ENCODE data around the gene ST7. TPM values are rescaled to one million over a fixed set of nuclear protein-coding genes. Genes with fewer than 3 reads are reported as not detected.

ST7 gene
- total and polyA plus RNA-seq, 2 experiments from 2014 or later, result 9.9 to 18.3 TPM

GRCh38 chr7:117130262-117130661, 177.0 kb downstream of the ST7 start:
- DNase-seq (ENCODE audit: low spot score), result no peak
- Histone ChIP-seq H3K4me3 (no peak overlapping the region), H3K27me3 (ENCODE audit: insufficient read depth) (no peaks in the 10 kb centered on the region), H4K20me1 (replicated peaks; ENCODE audit: insufficient read depth) (no peaks in the 10 kb centered on the region), H3K4me2 (no peak overlapping the region), H2AFZ (no peak overlapping the region), H3K9me2 (ENCODE audit: insufficient read depth) (no peaks in the 10 kb centered on the region), H3K4me1 (ENCODE audit: insufficient read depth) (peaks cover 20% of the 10 kb centered on the region), H3K36me3 (ENCODE audit: insufficient read depth) (no peaks in the 10 kb centered on the region), H3K27ac (ENCODE audit: low read depth) (no peak overlapping the region), H3K79me2 (replicated peaks; ENCODE audit: insufficient read depth) (no peaks in the 10 kb centered on the region), H3F3A (replicated peaks; ENCODE audit: low read depth) (no peaks in the 10 kb centered on the region)
- TF ChIP-seq NANOG (IDR thresholded peaks at IDR 0.05; ENCODE audit: borderline replicate concordance), result no peak
- TF ChIP-seq EZH2phosphoT487 (IDR thresholded peaks at IDR 0.05; ENCODE audit: unreplicated experiment), result no peak
- TF ChIP-seq EZH2 (IDR thresholded peaks at IDR 0.05; ENCODE audit: low read depth, unreplicated experiment), result no peak
- no peak for TF ChIP-seq ZNF462 (CRISPR knock-in tag; IDR thresholded peaks at IDR 0.05)
- no peak for TF ChIP-seq REST (IDR thresholded peaks at IDR 0.05; ENCODE audit: unreplicated experiment)
- no peak for TF ChIP-seq JUNB (IDR thresholded peaks at IDR 0.05; ENCODE audit: unreplicated experiment)
- TF ChIP-seq CTCF (conservative IDR thresholded peaks at IDR 0.05; ENCODE audit: low read depth in 2 of 2), result no peak
- TF ChIP-seq STAT1 (IDR thresholded peaks at IDR 0.05; ENCODE audit: unreplicated experiment), result no peak
- no peak for TF ChIP-seq CREB1 (CRISPR knock-in tag; IDR thresholded peaks at IDR 0.05; ENCODE audit: low read depth)
- TF ChIP-seq ETS1 (IDR thresholded peaks at IDR 0.05), result no peak
- no peak for TF ChIP-seq ZNF114 (CRISPR knock-in tag; IDR thresholded peaks at IDR 0.05)
- TF ChIP-seq ZNF331 (CRISPR knock-in tag; IDR thresholded peaks at IDR 0.05; ENCODE audit: low read depth), result no peak
- no peak for TF ChIP-seq POLR2AphosphoS5 (IDR thresholded peaks at IDR 0.05; ENCODE audit: low read depth)
- peaks cover 23% of the 10 kb centered on the region for H3K4me1 Mint-ChIP-seq
- ATAC-seq, result no peak
- no peaks in the 10 kb centered on the region for H3K9me3 Mint-ChIP-seq
- peaks cover 5% of the 10 kb centered on the region; the same call in 2 of the 3 replicates for H3K36me3 Mint-ChIP-seq (ENCODE audit: low read depth)
- H3K27ac Mint-ChIP-seq, result peak overlapping the region; percentile 66; the same call in 1 of the 2 replicates
- H3K27me3 Mint-ChIP-seq (ENCODE audit: insufficient read depth, low read depth, poor library complexity), result no peaks in the 10 kb centered on the region
- H3K4me3 Mint-ChIP-seq, result no peak overlapping the region
